IMR-90 (cell line): ENCODE results near the gene MCRIP2. TPM values are rescaled to one million over a fixed set of nuclear protein-coding genes. Genes with fewer than 3 reads are reported as not detected.

Experiments used
- ATAC-seq: fragments of 200-7000 bp; cut with Tn5 transposase; 2 replicates; pipeline ENCODE4 v1.9.1; 2020; ENCODE audit warnings: low read depth, mild to moderate bottlenecking, moderate library complexity
- BruUV-seq: library from RNA; stranded (reverse); fragments of 400-500 nt; replicated peaks from 2 replicates; lab custom pipeline; 2021; lab: Mats Ljungman, UMichigan
- CTCF ChIA-PET: fragments of 300-600 bp; formaldehyde crosslinking; extraction: SDS; loops from one replicate; lab custom pipeline; 2021; ENCODE audit warnings: antibody characterized with exemption; lab: Yijun Ruan, JAX
- POLR2A ChIA-PET: fragments of 300-600 bp; sonication (Branson Sonifier 250); formaldehyde crosslinking; loops from one replicate; lab custom pipeline; 2022; ENCODE audit warnings: antibody characterized with exemption; ENCODE audit not compliant: unreplicated experiment; lab: Charles Lee
- DNase-seq: peaks from one replicate; pipeline ENCODE4 v3.0.0; 2013
- H2AFZ ChIP-seq: replicated peaks from 2 replicates; pipeline ENCODE3; 2013; ENCODE audit warnings: low read length, mild to moderate bottlenecking; ENCODE audit not compliant: poor library complexity
- H2AK5ac ChIP-seq: 2 replicates; pipeline ENCODE4 v1.6.1; 2013; ENCODE audit warnings: low read depth, low read length, inconsistent platforms
- H2AK9ac ChIP-seq: replicated peaks from 2 replicates; pipeline ENCODE3; 2013; ENCODE audit warnings: mild to moderate bottlenecking, low read depth, low read length, moderate library complexity; ENCODE audit not compliant: poor library complexity
- H2BK120ac ChIP-seq: 2 replicates; pipeline ENCODE4 v1.6.1; 2013; ENCODE audit warnings: low read depth, low read length, inconsistent platforms
- H2BK15ac ChIP-seq: 3 replicates; pipeline ENCODE4 v1.6.1; 2013; ENCODE audit warnings: low read depth, low read length, inconsistent platforms
- H2BK20ac ChIP-seq: 2 replicates; pipeline ENCODE4 v1.6.1; 2013; ENCODE audit warnings: low read depth, mild to moderate bottlenecking, inconsistent platforms, low read length, moderate library complexity
- H2BK5ac ChIP-seq: 2 replicates; pipeline ENCODE4 v1.6.1; 2013; ENCODE audit warnings: mild to moderate bottlenecking, low read depth, low read length, inconsistent platforms; ENCODE audit not compliant: poor library complexity, severe bottlenecking
- H3K14ac ChIP-seq: replicated peaks from 2 replicates; pipeline ENCODE4 v1.6.1; 2013; ENCODE audit warnings: low read depth, low read length, inconsistent platforms
- H3K18ac ChIP-seq: 2 replicates; pipeline ENCODE4 v1.6.1; 2013; ENCODE audit warnings: low read depth, low read length, control low read depth
- H3K23ac ChIP-seq: 2 replicates; pipeline ENCODE4 v1.6.1; 2013; ENCODE audit warnings: low read depth, low read length, inconsistent platforms
- H3K27ac ChIP-seq: 2 replicates; pipeline ENCODE4 v1.5.1; 2013; ENCODE audit warnings: mild to moderate bottlenecking, control low read depth, low read length; ENCODE audit not compliant: insufficient read depth
- H3K27me3 ChIP-seq: 2 replicates; pipeline ENCODE4 v1.6.1; 2013; ENCODE audit warnings: low read length; ENCODE audit not compliant: control insufficient read depth, insufficient read depth
- H3K36me3 ChIP-seq: 2 replicates; pipeline ENCODE4 v1.6.1; 2013; ENCODE audit warnings: low read length, mixed read lengths; ENCODE audit not compliant: control insufficient read depth, insufficient read depth
- H3K4ac ChIP-seq: 2 replicates; pipeline ENCODE4 v1.6.1; 2013; ENCODE audit warnings: low read depth, low read length, inconsistent platforms
- H3K4me1 ChIP-seq: 2 replicates; pipeline ENCODE4 v1.6.1; 2013; ENCODE audit warnings: low read length, mixed read lengths; ENCODE audit not compliant: control insufficient read depth, insufficient read depth
- H3K4me2 ChIP-seq: 2 replicates; pipeline ENCODE4 v1.6.1; 2013; ENCODE audit warnings: low read depth, mild to moderate bottlenecking, control low read depth, low read length, moderate library complexity
- H3K4me3 ChIP-seq: 2 replicates; pipeline ENCODE4 v1.5.1; 2013; ENCODE audit warnings: low read depth, mild to moderate bottlenecking, control low read depth, low read length, moderate library complexity; ENCODE audit not compliant: insufficient read depth
- H3K56ac ChIP-seq: 2 replicates; pipeline ENCODE4 v1.6.1; 2013; ENCODE audit warnings: low read length, inconsistent platforms; ENCODE audit not compliant: insufficient read depth; ENCODE audit errors: extremely low read depth
- H3K79me1 ChIP-seq, 2 experiments: 2 replicates each; pipeline ENCODE4 v1.6.1; 2013; ENCODE audit warnings: low read length in 2 of 2, inconsistent platforms in 1 of 2, low read depth in 1 of 2
- H3K9ac ChIP-seq: 2 replicates; pipeline ENCODE4 v1.6.1; 2013; ENCODE audit warnings: low read depth, low read length, control low read depth
- H3K9me1 ChIP-seq: 2 replicates; pipeline ENCODE4 v1.6.1; 2013; ENCODE audit warnings: low read length, inconsistent platforms; ENCODE audit not compliant: insufficient read depth
- H3K9me3 ChIP-seq: 2 replicates; pipeline ENCODE4 v1.6.1; 2013; ENCODE audit warnings: low read length; ENCODE audit not compliant: control insufficient read depth, insufficient read depth
- H4K20me1 ChIP-seq: 2 replicates; pipeline ENCODE4 v1.6.1; 2013; ENCODE audit warnings: low read length, inconsistent platforms; ENCODE audit not compliant: insufficient read depth
- H4K5ac ChIP-seq: 2 replicates; pipeline ENCODE4 v1.6.1; 2013; ENCODE audit warnings: mild to moderate bottlenecking, low read depth, low read length, control low read depth
- H4K8ac ChIP-seq, 2 experiments: 2 replicates each; pipeline ENCODE4 v1.6.1; 2013; ENCODE audit warnings: low read depth in 2 of 2, low read length in 2 of 2, control low read depth in 1 of 2, inconsistent platforms in 1 of 2
- H4K91ac ChIP-seq: 2 replicates; pipeline ENCODE4 v1.6.1; 2013; ENCODE audit warnings: low read depth, low read length, inconsistent platforms; ENCODE audit not compliant: insufficient read depth
- BHLHE40 ChIP-seq: fragments of 150-350 bp; IDR thresholded peaks from 2 replicates; pipeline ENCODE4 v1.6.1; 2016; ENCODE audit warnings: mild to moderate bottlenecking, low read depth, low read length
- CEBPB ChIP-seq: IDR thresholded peaks from 2 replicates; pipeline ENCODE4 v1.6.1; 2012; ENCODE audit warnings: low read depth, low read length, improper control_type of control experiment
- FOS ChIP-seq: fragments of 150-350 bp; IDR thresholded peaks from 2 replicates; pipeline ENCODE4 v1.6.1; 2016; ENCODE audit warnings: low read depth, low read length
- MAFK ChIP-seq: IDR thresholded peaks from 2 replicates; pipeline ENCODE4 v1.6.1; 2012; ENCODE audit warnings: low read depth, low read length, improper control_type of control experiment
- MAZ ChIP-seq: IDR thresholded peaks from 2 replicates; pipeline ENCODE4 v1.6.1; 2012; ENCODE audit warnings: low read depth, mild to moderate bottlenecking, low read length, improper control_type of control experiment, moderate library complexity, borderline replicate concordance
- MXI1 ChIP-seq: IDR thresholded peaks from 2 replicates; pipeline ENCODE4 v1.6.1; 2012; ENCODE audit warnings: low read depth, mild to moderate bottlenecking, low read length, moderate library complexity, borderline replicate concordance
- POLR2A ChIP-seq: IDR thresholded peaks from 2 replicates; pipeline ENCODE4 v1.6.1; 2012; ENCODE audit warnings: mild to moderate bottlenecking, low read depth, low read length
- RAD21 ChIP-seq: IDR thresholded peaks from 2 replicates; pipeline ENCODE4 v1.6.1; 2012; ENCODE audit warnings: low read length, improper control_type of control experiment
- RCOR1 ChIP-seq: IDR thresholded peaks from 2 replicates; pipeline ENCODE4 v1.6.1; 2012; ENCODE audit warnings: mild to moderate bottlenecking, low read length, improper control_type of control experiment; ENCODE audit not compliant: insufficient replicate concordance
- RFX5 ChIP-seq: IDR thresholded peaks from 2 replicates; pipeline ENCODE4 v1.8.0; 2012; ENCODE audit warnings: low read depth, mild to moderate bottlenecking, low read length, moderate library complexity
- SMC3 ChIP-seq: fragments of 150-350 bp; IDR thresholded peaks from 2 replicates; pipeline ENCODE4 v1.6.1; 2016; ENCODE audit warnings: low read depth, mild to moderate bottlenecking, antibody characterized with exemption, low read length, moderate library complexity
- WGBS, 2 experiments: methylation state at CpG; one replicate each; pipeline versions ENCODE4 v1.1.5 to v1.1.7; 2013; ENCODE audit warnings: missing lambda C conversion rate in 2 of 2; ENCODE audit not compliant: insufficient read length in 1 of 2; ENCODE audit errors: extremely low coverage in 2 of 2; 5-methylcytosine and 5-hydroxymethylcytosine counted together
- dilution Hi-C: fragments of 300-500 bp; cut with HindIII; formaldehyde crosslinking; loops from one replicate; pipeline ENCODE4 v1.14.3; 2018; ENCODE audit warnings: low sequenced_read_pairs; ENCODE audit not compliant: unreplicated experiment
- in situ Hi-C: fragments of 300-500 bp; cut with MboI; formaldehyde crosslinking; loops from 3 replicates; pipeline ENCODE4 v1.14.3; 2019; ENCODE audit warnings: low sequenced_read_pairs, inconsistent platforms, mixed read lengths
- intact Hi-C: fragments of 100-400 bp; cut with micrococcal nuclease; formaldehyde crosslinking; loops from 2 replicates; pipeline ENCODE4 v1.10.0; 2022
- polyA plus RNA-seq, 3 experiments: library from polyadenylated mRNA; depleted of rRNA; stranded (reverse); fragments of >200 nt; gene quantifications; 2 replicates each; pipeline ENCODE4 v1.2.3, GENCODE V29; 2012; ENCODE audit warnings: low replicate concordance in 1 of 3
- total RNA-seq: library from RNA; depleted of rRNA; stranded (reverse); fragments of >200 nt; gene quantifications from 2 replicates; pipeline ENCODE4 v1.2.3, GENCODE V29; 2012
- TF ChIP-seq, protein P1 (sequence below): fragments of 150-350 bp; IDR thresholded peaks from 2 replicates; pipeline ENCODE4 v1.6.1; 2017; ENCODE audit warnings: mild to moderate bottlenecking, antibody characterized with exemption, low read length, low read depth
- TF ChIP-seq, protein P2 (sequence below): fragments of 150-350 bp; IDR thresholded peaks from 2 replicates; pipeline ENCODE4 v1.6.1; 2016; ENCODE audit warnings: low read depth, mild to moderate bottlenecking, low read length, moderate library complexity, borderline replicate concordance

Gene MCRIP2
- total and polyA plus RNA-seq, 2 of the 4 experiments (the other 2 are of a cell fraction): 6.3 to 19.6 TPM

DNA sequence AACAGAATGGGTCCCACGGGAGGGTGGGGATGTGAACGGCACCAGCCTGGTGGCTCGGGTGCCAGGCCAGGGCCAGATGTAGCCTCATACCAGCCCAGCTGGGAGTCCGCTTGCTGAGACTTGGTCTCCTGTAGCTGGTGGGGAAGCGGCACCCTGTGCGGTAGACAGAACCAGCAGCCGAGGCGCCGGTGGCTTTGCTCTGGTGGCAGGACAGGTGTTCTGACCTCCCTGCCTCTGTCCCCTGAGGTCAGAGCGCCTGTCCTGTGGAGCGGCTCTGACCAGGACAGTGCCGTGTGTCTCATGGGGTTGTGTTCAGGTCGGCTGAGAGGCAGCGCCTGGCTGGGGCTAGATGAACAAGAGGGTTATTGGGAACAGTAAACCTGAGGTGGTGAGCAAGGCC, 31.6 kb upstream of the MCRIP2 start:
- Histone ChIP-seq H3K27ac (no peak overlapping the region), H3K4me2 (no peak overlapping the region), H3K4ac (no peak overlapping the region), H2AK9ac (no peak overlapping the region), H3K9me1 (peaks cover 4% of the 10 kb centered on the region; the same call in 1 of the 2 replicates), H2AK5ac (no peak overlapping the region), H3K79me1 (peaks cover 16 to 40% of the 10 kb centered on the region in 2 experiments), H3K9ac (no peak overlapping the region), H3K36me3 (peaks cover 5% of the 10 kb centered on the region; the same call in 1 of the 2 replicates), H4K20me1 (peaks cover 22% of the 10 kb centered on the region), H3K9me3 (no peaks in the 10 kb centered on the region; the same call in 1 of the 2 replicates), H3K23ac (no peak overlapping the region), H4K91ac (no peak overlapping the region), H3K56ac (no peak overlapping the region), H3K18ac (no peak overlapping the region), H2BK120ac (no peak overlapping the region), H3K27me3 (no peaks in the 10 kb centered on the region), H2BK20ac (no peak overlapping the region), H3K4me3 (no peak overlapping the region), H2BK5ac (no peak overlapping the region), H3K14ac (no peak overlapping the region), H2AFZ (no peak overlapping the region), H2BK15ac (no peak overlapping the region), H4K5ac (no peak overlapping the region), H3K4me1 (no peaks in the 10 kb centered on the region), H4K8ac (no peak overlapping the region)
- intact Hi-C loops: no loop called here
- CTCF ChIA-PET: no interaction called here
- POLR2A ChIA-PET: no interaction called here
- DNase-seq (no peak), ATAC-seq (no peak)
- in situ Hi-C loops: no loop called here
- dilution Hi-C loops: no loop called here
- TF ChIP-seq POLR2A (no peak), MXI1 (no peak), CEBPB (no peak), MAFK (no peak), SMC3 (no peak), RAD21 (no peak), FOS (no peak), MAZ (no peak), BHLHE40 (no peak), RFX5 (no peak), RCOR1 (no peak)
- TF ChIP-seq, protein P1, sequence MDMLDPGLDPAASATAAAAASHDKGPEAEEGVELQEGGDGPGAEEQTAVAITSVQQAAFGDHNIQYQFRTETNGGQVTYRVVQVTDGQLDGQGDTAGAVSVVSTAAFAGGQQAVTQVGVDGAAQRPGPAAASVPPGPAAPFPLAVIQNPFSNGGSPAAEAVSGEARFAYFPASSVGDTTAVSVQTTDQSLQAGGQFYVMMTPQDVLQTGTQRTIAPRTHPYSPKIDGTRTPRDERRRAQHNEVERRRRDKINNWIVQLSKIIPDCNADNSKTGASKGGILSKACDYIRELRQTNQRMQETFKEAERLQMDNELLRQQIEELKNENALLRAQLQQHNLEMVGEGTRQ: no peak
- TF ChIP-seq, protein P2, sequence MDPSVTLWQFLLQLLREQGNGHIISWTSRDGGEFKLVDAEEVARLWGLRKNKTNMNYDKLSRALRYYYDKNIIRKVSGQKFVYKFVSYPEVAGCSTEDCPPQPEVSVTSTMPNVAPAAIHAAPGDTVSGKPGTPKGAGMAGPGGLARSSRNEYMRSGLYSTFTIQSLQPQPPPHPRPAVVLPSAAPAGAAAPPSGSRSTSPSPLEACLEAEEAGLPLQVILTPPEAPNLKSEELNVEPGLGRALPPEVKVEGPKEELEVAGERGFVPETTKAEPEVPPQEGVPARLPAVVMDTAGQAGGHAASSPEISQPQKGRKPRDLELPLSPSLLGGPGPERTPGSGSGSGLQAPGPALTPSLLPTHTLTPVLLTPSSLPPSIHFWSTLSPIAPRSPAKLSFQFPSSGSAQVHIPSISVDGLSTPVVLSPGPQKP: no peak
- WGBS, 2 experiments: 96% methylated on average over 10 of the region's 14 CpGs; no CpG with 5 or more reads in 1 of the 2 experiments
- no TSS peak for BruUV-seq
